ENCODE data around the gene SMYD3.
"Not testable (repeated sequence)": the region's sequence is repeated elsewhere in the genome, so short reads cannot be mapped to it uniquely, and the experiment has no call there.

The SMYD3 gene

DNA sequence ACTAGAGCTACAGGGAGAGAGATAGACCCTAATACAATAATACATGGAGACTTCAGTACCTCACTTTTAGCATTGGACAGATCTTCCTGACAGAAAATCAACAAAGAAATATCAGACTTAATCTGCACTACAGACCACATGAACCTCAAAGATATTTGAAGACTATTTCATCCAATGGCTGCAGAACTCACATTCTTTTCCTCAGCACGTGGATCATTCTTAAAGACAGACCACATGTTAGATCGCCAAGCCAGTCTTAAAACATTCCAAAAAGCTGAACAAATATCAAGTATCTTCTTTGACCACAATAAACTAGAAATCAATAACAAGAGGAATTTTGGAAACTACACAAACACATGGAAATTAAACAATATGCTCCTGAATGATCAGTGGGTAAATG, 776.3 kb downstream of the SMYD3 start:
- H3K9me3 ChIP-seq (ENCODE audit: insufficient read depth, low read length), result peaks cover 4% of the 10 kb centered on the region
- H3K36me3 ChIP-seq (ENCODE audit: insufficient read depth, insufficient read length, low read length), result no peaks in the 10 kb centered on the region
- TF ChIP-seq YY1 (IDR thresholded peaks at IDR 0.05; ENCODE audit: insufficient read depth, insufficient read length) (no peak), ZNF274 (IDR thresholded peaks at IDR 0.05; ENCODE audit: low read depth, low read length) (no peak), SUZ12 (IDR thresholded peaks at IDR 0.05; ENCODE audit: extremely low read depth, insufficient read depth, insufficient read length) (no peak)
- H3K27me3 ChIP-seq (ENCODE audit: insufficient read depth, insufficient read length), result no peaks in the 10 kb centered on the region
- no peak overlapping the region for H3K4me3 ChIP-seq (ENCODE audit: insufficient read length, low read depth)
- DNase-seq (ENCODE audit: low read depth, low spot score), result no peak
- no peak overlapping the region for H3K9ac ChIP-seq (ENCODE audit: insufficient read length, low read depth)
- no peaks in the 10 kb centered on the region for H3K4me1 ChIP-seq (ENCODE audit: insufficient read depth, insufficient read length)

DNA sequence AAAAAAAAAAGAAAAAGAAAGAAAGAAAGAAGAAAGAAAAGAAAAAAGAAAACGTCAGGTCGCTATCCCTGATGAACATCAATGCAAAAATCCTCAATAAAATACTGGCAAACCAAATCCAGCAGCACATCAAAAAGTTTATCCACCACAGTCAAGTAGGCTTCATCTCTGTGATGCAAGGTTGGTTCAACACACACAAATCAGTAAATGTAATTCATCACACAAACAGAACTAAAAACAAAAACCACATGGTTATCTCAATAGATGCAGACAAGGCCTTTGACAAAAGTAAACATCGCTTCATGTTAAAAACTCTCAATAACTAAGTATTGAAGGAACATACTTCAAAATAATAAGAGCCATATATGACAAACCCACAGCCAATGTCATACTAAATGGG, 779.0 kb downstream of the SMYD3 start:
- not testable (repeated sequence) for H3K36me3 ChIP-seq (ENCODE audit: insufficient read depth, insufficient read length, low read length); H3K4me3 ChIP-seq (ENCODE audit: insufficient read length, low read depth); H3K9me3 ChIP-seq (ENCODE audit: insufficient read depth, low read length); H3K4me1 ChIP-seq (ENCODE audit: insufficient read depth, insufficient read length); DNase-seq (ENCODE audit: low read depth, low spot score); H3K27me3 ChIP-seq (ENCODE audit: insufficient read depth, insufficient read length); H3K9ac ChIP-seq (ENCODE audit: insufficient read length, low read depth)

DNA sequence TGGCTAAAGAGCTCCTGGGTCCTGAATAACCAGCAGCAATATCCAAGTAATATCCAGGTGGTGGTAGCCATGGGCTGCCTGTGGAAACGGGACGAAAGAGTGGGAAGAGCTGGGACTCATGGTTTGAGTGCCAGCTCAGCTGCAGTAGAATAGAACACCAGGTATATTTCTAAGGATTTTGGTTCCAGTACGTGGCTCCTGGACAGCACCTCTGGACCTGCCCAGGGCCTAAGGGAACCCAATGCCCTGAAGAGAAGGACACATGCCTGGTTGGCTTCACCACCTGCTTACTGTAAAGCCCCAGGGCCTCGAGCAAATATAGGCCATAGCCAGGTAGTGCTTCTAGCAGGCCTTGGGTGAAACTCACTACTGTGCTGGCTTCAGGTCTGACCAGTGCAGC, 785.6 kb downstream of the SMYD3 start:
- Histone ChIP-seq H3K9ac (ENCODE audit: insufficient read length, low read depth) (no peak overlapping the region), H3K9me3 (ENCODE audit: insufficient read depth, low read length) (no peaks in the 10 kb centered on the region), H3K4me3 (ENCODE audit: insufficient read length, low read depth) (no peak overlapping the region), H3K27me3 (ENCODE audit: insufficient read depth, insufficient read length) (no peaks in the 10 kb centered on the region), H3K4me1 (ENCODE audit: insufficient read depth, insufficient read length) (no peaks in the 10 kb centered on the region), H3K36me3 (ENCODE audit: insufficient read depth, insufficient read length, low read length) (no peaks in the 10 kb centered on the region)
- TF ChIP-seq ZNF274 (IDR thresholded peaks at IDR 0.05; ENCODE audit: low read depth, low read length) (no peak), SUZ12 (IDR thresholded peaks at IDR 0.05; ENCODE audit: extremely low read depth, insufficient read depth, insufficient read length) (no peak), YY1 (IDR thresholded peaks at IDR 0.05; ENCODE audit: insufficient read depth, insufficient read length) (no peak)
- DNase-seq (ENCODE audit: low read depth, low spot score), result no peak

- Histone ChIP-seq H3K36me3 (ENCODE audit: insufficient read depth, insufficient read length, low read length) (no peaks in the 10 kb centered on the region), H3K4me1 (ENCODE audit: insufficient read depth, insufficient read length) (no peaks in the 10 kb centered on the region), H3K27me3 (ENCODE audit: insufficient read depth, insufficient read length) (no peaks in the 10 kb centered on the region), H3K9me3 (ENCODE audit: insufficient read depth, low read length) (no peaks in the 10 kb centered on the region), H3K4me3 (ENCODE audit: insufficient read length, low read depth) (no peak overlapping the region), H3K9ac (ENCODE audit: insufficient read length, low read depth) (no peak overlapping the region)
- no peak for DNase-seq (ENCODE audit: low read depth, low spot score)
- TF ChIP-seq SUZ12 (IDR thresholded peaks at IDR 0.05; ENCODE audit: extremely low read depth, insufficient read depth, insufficient read length), result no peak
- no peak for TF ChIP-seq YY1 (IDR thresholded peaks at IDR 0.05; ENCODE audit: insufficient read depth, insufficient read length)
- no peak for TF ChIP-seq ZNF274 (IDR thresholded peaks at IDR 0.05; ENCODE audit: low read depth, low read length)
Measured at GRCh38 chr1:245718951-245719350, 788.1 kb downstream of the SMYD3 start.

- Histone ChIP-seq H3K9me3 (ENCODE audit: insufficient read depth, low read length) (no peaks in the 10 kb centered on the region), H3K27me3 (ENCODE audit: insufficient read depth, insufficient read length) (no peaks in the 10 kb centered on the region), H3K4me1 (ENCODE audit: insufficient read depth, insufficient read length) (no peaks in the 10 kb centered on the region), H3K4me3 (ENCODE audit: insufficient read length, low read depth) (no peak overlapping the region), H3K36me3 (ENCODE audit: insufficient read depth, insufficient read length, low read length) (no peaks in the 10 kb centered on the region), H3K9ac (ENCODE audit: insufficient read length, low read depth) (no peak overlapping the region)
- TF ChIP-seq YY1 (IDR thresholded peaks at IDR 0.05; ENCODE audit: insufficient read depth, insufficient read length), result no peak
- TF ChIP-seq SUZ12 (IDR thresholded peaks at IDR 0.05; ENCODE audit: extremely low read depth, insufficient read depth, insufficient read length), result no peak
- no peak for TF ChIP-seq ZNF274 (IDR thresholded peaks at IDR 0.05; ENCODE audit: low read depth, low read length)
- no peak for DNase-seq (ENCODE audit: low read depth, low spot score)
Measured at GRCh38 chr1:245718123-245718522, 789.0 kb downstream of the SMYD3 start.

- Histone ChIP-seq H3K4me3 (ENCODE audit: insufficient read length, low read depth) (no peak overlapping the region), H3K36me3 (ENCODE audit: insufficient read depth, insufficient read length, low read length) (no peaks in the 10 kb centered on the region), H3K9me3 (ENCODE audit: insufficient read depth, low read length) (no peaks in the 10 kb centered on the region), H3K27me3 (ENCODE audit: insufficient read depth, insufficient read length) (no peaks in the 10 kb centered on the region), H3K9ac (ENCODE audit: insufficient read length, low read depth) (no peak overlapping the region), H3K4me1 (ENCODE audit: insufficient read depth, insufficient read length) (no peaks in the 10 kb centered on the region)
- TF ChIP-seq YY1 (IDR thresholded peaks at IDR 0.05; ENCODE audit: insufficient read depth, insufficient read length) (no peak), ZNF274 (IDR thresholded peaks at IDR 0.05; ENCODE audit: low read depth, low read length) (no peak), SUZ12 (IDR thresholded peaks at IDR 0.05; ENCODE audit: extremely low read depth, insufficient read depth, insufficient read length) (no peak)
- DNase-seq (ENCODE audit: low read depth, low spot score), result no peak
Measured at GRCh38 chr1:245717611-245718010, 789.5 kb downstream of the SMYD3 start.

GRCh38 chr1:245716561-245716960, 790.5 kb downstream of the SMYD3 start:
- no peak for DNase-seq (ENCODE audit: low read depth, low spot score)
- no peaks in the 10 kb centered on the region for H3K4me1 ChIP-seq (ENCODE audit: insufficient read depth, insufficient read length)
- H3K9me3 ChIP-seq (ENCODE audit: insufficient read depth, low read length), result no peaks in the 10 kb centered on the region
- no peaks in the 10 kb centered on the region for H3K36me3 ChIP-seq (ENCODE audit: insufficient read depth, insufficient read length, low read length)
- TF ChIP-seq ZNF274 (IDR thresholded peaks at IDR 0.05; ENCODE audit: low read depth, low read length) (no peak), SUZ12 (IDR thresholded peaks at IDR 0.05; ENCODE audit: extremely low read depth, insufficient read depth, insufficient read length) (no peak), YY1 (IDR thresholded peaks at IDR 0.05; ENCODE audit: insufficient read depth, insufficient read length) (no peak)
- no peaks in the 10 kb centered on the region for H3K27me3 ChIP-seq (ENCODE audit: insufficient read depth, insufficient read length)
- H3K4me3 ChIP-seq (ENCODE audit: insufficient read length, low read depth), result no peak overlapping the region
- H3K9ac ChIP-seq (ENCODE audit: insufficient read length, low read depth), result no peak overlapping the region

DNA sequence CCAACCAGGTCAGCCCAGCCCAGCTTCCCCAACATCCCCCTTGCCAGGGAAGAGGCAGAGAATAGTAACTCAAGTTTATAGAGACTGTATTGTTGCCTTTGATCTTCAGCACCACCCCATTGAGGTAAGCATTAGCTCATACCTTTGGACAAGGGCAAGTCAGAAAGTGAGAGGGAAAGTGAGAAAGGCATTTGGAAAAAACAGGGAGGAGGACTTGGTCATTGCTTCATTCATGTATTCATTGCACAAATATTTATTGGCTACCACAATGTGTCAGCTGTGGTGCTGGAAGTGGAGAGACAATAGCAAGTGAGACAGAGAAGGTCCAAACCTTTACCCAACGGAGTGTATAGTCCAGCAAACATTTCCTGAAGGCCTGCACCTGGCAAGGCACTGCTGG, 791.1 kb downstream of the SMYD3 start:
- no peaks in the 10 kb centered on the region for H3K9me3 ChIP-seq (ENCODE audit: insufficient read depth, low read length)
- H3K4me1 ChIP-seq (ENCODE audit: insufficient read depth, insufficient read length), result no peaks in the 10 kb centered on the region
- no peak overlapping the region for H3K4me3 ChIP-seq (ENCODE audit: insufficient read length, low read depth)
- no peak for DNase-seq (ENCODE audit: low read depth, low spot score)
- H3K36me3 ChIP-seq (ENCODE audit: insufficient read depth, insufficient read length, low read length), result no peaks in the 10 kb centered on the region
- H3K9ac ChIP-seq (ENCODE audit: insufficient read length, low read depth), result no peak overlapping the region
- no peaks in the 10 kb centered on the region for H3K27me3 ChIP-seq (ENCODE audit: insufficient read depth, insufficient read length)
- TF ChIP-seq SUZ12 (IDR thresholded peaks at IDR 0.05; ENCODE audit: extremely low read depth, insufficient read depth, insufficient read length), result no peak
- TF ChIP-seq ZNF274 (IDR thresholded peaks at IDR 0.05; ENCODE audit: low read depth, low read length), result no peak
- no peak for TF ChIP-seq YY1 (IDR thresholded peaks at IDR 0.05; ENCODE audit: insufficient read depth, insufficient read length)
